IPS-18c (cell line): Measurements from ENCODE around the gene CGN.

Source experiments
- H3K4me3 ChIP-seq: 2 replicates; pipeline ENCODE4 v1.7.0; 2013; ENCODE audit warnings: low read depth, mild to moderate bottlenecking, low read length, moderate library complexity; ENCODE audit not compliant: insufficient read depth
- H3K9me3 ChIP-seq: one replicate; pipeline ENCODE4 v1.6.1; 2013; ENCODE audit warnings: mild to moderate bottlenecking, low read length, moderate library complexity; ENCODE audit not compliant: control insufficient read depth, insufficient read depth

Gene CGN

GRCh38 chr1:151494741-151495281, 16.4 kb upstream of the CGN start:
- Histone ChIP-seq H3K4me3 (no peak overlapping the region), H3K9me3 (no peaks in the 10 kb centered on the region)

GRCh38 chr1:151495316-151495715, 15.9 kb upstream of the CGN start:
- no peak overlapping the region for H3K4me3 ChIP-seq
- no peaks in the 10 kb centered on the region for H3K9me3 ChIP-seq

GRCh38 chr1:151499365-151499764, 11.8 kb upstream of the CGN start:
- H3K9me3 ChIP-seq = no peaks in the 10 kb centered on the region

GRCh38 chr1:151499930-151500329, 11.3 kb upstream of the CGN start:
- no peaks in the 10 kb centered on the region for H3K9me3 ChIP-seq

More at GRCh38 chr1:151499365-151499764, 11.8 kb upstream of the CGN start:
- H3K4me3 ChIP-seq = no peak overlapping the region

GRCh38 chr1:151501474-151501873, 9.7 kb upstream of the CGN start:
- Histone ChIP-seq H3K4me3 (no peak overlapping the region), H3K9me3 (no peaks in the 10 kb centered on the region)

More at GRCh38 chr1:151499930-151500329, 11.3 kb upstream of the CGN start:
- H3K4me3 ChIP-seq = no peak overlapping the region

GRCh38 chr1:151502035-151502700, 9.0 kb upstream of the CGN start:
- Histone ChIP-seq H3K4me3 (no peak overlapping the region), H3K9me3 (no peaks in the 10 kb centered on the region)

GRCh38 chr1:151502859-151503780, 8.1 kb upstream of the CGN start:
- H3K9me3 ChIP-seq = no peaks in the 10 kb centered on the region
- no peak overlapping the region for H3K4me3 ChIP-seq

GRCh38 chr1:151504252-151504651, 6.9 kb upstream of the CGN start:
- Histone ChIP-seq H3K4me3 (no peak overlapping the region), H3K9me3 (no peaks in the 10 kb centered on the region)

GRCh38 chr1:151504759-151505158, 6.4 kb upstream of the CGN start:
- Histone ChIP-seq H3K4me3 (no peak overlapping the region), H3K9me3 (no peaks in the 10 kb centered on the region)

- no peaks in the 10 kb centered on the region for H3K9me3 ChIP-seq
- H3K4me3 ChIP-seq = no peak overlapping the region
Measured at GRCh38 chr1:151508833-151509232, 2.4 kb upstream of the CGN start.

GRCh38 chr1:151509350-151510019, 1.7 kb upstream of the CGN start:
- Histone ChIP-seq H3K4me3 (no peak overlapping the region; the same call in 1 of the 2 replicates), H3K9me3 (no peaks in the 10 kb centered on the region)

- H3K4me3 ChIP-seq = peak overlapping the region; percentile 56
- no peaks in the 10 kb centered on the region for H3K9me3 ChIP-seq
Measured at GRCh38 chr1:151510020-151510405, 1.2 kb upstream of the CGN start.

- Histone ChIP-seq H3K4me3 (peak overlapping the region; percentile 56), H3K9me3 (no peaks in the 10 kb centered on the region)
Measured at GRCh38 chr1:151510614-151510956, 602 bp upstream of the CGN start.

- Histone ChIP-seq H3K4me3 (peak overlapping the region; percentile 56), H3K9me3 (no peaks in the 10 kb centered on the region)
Measured at GRCh38 chr1:151511636-151512215, 539 bp downstream of the CGN start.

- H3K9me3 ChIP-seq = no peaks in the 10 kb centered on the region
- H3K4me3 ChIP-seq = peak overlapping the region; percentile 56
Measured at GRCh38 chr1:151512326-151512725, 1.1 kb downstream of the CGN start.

GRCh38 chr1:151512801-151513625, 1.8 kb downstream of the CGN start:
- no peaks in the 10 kb centered on the region for H3K9me3 ChIP-seq
- H3K4me3 ChIP-seq = peak overlapping the region; percentile 56
